ENCODE data around the gene RAB36.
A peak's percentile ranks its signal among the peaks of the same experiment; 100 is the strongest.

Gene RAB36

DNA sequence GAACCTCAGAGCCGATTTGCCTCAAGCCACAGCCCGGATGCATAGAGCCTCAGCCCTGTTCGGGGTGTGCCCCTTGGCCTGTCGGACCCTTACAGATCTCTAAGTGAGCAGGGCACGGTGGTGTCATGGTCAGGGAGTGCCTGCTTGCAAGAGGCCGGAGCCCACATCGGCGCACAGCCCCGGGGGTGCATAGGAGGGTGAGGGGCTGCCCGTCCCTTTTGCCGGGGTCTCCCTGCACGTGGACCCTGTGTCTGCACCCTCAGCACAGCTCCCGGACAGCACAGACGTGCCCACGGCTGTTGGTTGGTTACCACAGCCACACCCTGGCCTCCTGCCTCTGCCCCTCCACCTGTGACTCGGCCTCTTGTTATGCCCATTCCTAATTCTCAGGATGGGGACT, 6.5 kb downstream of the RAB36 start:
- DNase-seq (ENCODE audit: low spot score in 2 of 2) (no peak), ATAC-seq (replicated peaks; ENCODE audit: extremely low read depth, poor library complexity, severe bottlenecking) (no peak)
- Mint-ChIP-seq H3K9me3 (no peaks in the 10 kb centered on the region), H3K36me3 (ENCODE audit: insufficient read depth) (peaks cover 2% of the 10 kb centered on the region), H3K4me1 (peaks cover 32% of the 10 kb centered on the region), H3K27ac (ENCODE audit: low read depth) (no peak overlapping the region), H3K27me3 (no peaks in the 10 kb centered on the region), H3K4me3 (no peak overlapping the region)

DNA sequence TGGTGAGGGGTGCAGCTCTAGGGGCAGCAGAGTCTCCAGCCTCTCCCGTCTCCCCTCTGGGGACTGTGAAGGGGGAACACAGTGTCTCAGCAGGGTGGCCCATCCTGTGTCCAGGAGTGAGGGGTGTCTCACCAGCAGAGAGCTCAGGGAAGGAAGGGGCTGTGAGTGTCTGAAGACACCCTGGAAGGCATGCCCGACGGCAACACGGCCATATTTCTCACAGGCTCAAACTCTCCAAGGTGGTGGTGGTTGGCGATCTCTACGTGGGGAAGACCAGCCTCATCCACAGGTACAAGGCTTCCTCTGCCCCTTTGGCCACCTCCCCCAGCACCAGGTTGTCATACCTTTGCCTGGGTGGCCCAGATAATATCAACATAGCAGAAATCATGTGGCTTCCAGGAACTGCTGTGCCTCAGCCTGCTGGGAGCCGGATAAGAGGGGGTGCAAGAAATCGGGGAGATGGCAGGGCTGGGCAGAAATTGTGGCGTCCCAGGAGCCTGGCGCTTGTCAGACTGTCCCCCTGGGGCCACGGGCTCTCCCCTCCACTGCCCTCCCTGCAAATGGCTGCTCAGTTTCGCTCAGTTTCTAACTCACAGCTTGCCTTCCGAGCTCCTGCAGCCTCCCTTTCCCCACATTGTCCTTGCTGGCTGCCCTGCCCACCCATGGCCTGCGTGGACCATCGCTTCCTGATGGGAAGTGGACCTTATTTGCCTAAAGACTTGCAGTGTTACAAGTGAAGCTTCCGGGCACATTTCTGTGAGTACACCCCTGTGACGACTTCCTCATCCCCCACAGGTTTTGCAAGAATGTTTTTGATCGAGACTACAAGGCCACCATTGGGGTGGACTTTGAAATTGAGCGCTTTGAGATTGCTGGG, 7.2 kb downstream of the RAB36 start:
- no peak for DNase-seq (ENCODE audit: low spot score in 2 of 2)
- H3K27ac Mint-ChIP-seq (ENCODE audit: low read depth): no peak overlapping the region
- no peak overlapping the region for H3K4me3 Mint-ChIP-seq
- no peaks in the 10 kb centered on the region for H3K9me3 Mint-ChIP-seq
- peaks cover 29% of the 10 kb centered on the region for H3K4me1 Mint-ChIP-seq
- H3K27me3 Mint-ChIP-seq: no peaks in the 10 kb centered on the region
- ATAC-seq (replicated peaks; ENCODE audit: extremely low read depth, poor library complexity, severe bottlenecking): no peak
- H3K36me3 Mint-ChIP-seq (ENCODE audit: insufficient read depth): no peaks in the 10 kb centered on the region

DNA sequence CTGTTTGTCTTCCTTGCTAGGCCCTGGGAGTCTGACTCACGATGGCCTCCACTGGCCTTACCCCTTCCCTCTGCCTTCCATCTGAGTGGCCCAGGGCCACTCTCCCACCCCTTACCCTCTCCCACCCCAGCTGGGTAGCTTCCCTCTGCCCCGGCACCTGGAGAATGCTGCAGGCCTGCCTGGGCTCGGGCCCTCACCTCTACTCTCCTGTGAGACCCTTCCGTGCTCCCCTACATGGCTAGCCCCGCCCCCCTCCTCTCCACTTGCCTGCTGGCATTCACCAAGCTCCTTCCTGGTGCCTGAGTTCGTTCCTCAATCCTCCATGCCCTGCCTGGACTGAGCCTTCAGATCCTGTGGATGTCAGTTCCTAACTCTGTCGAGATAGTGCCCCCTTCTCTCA, 8.7 kb downstream of the RAB36 start:
- Mint-ChIP-seq H3K4me3 (no peak overlapping the region), H3K9me3 (no peaks in the 10 kb centered on the region), H3K27ac (ENCODE audit: low read depth) (peak overlapping the region; percentile 86), H3K27me3 (no peaks in the 10 kb centered on the region), H3K36me3 (ENCODE audit: insufficient read depth) (no peaks in the 10 kb centered on the region), H3K4me1 (peaks cover 26% of the 10 kb centered on the region)
- DNase-seq (ENCODE audit: low spot score in 2 of 2) (no peak), ATAC-seq (replicated peaks; ENCODE audit: extremely low read depth, poor library complexity, severe bottlenecking) (no peak)

DNA sequence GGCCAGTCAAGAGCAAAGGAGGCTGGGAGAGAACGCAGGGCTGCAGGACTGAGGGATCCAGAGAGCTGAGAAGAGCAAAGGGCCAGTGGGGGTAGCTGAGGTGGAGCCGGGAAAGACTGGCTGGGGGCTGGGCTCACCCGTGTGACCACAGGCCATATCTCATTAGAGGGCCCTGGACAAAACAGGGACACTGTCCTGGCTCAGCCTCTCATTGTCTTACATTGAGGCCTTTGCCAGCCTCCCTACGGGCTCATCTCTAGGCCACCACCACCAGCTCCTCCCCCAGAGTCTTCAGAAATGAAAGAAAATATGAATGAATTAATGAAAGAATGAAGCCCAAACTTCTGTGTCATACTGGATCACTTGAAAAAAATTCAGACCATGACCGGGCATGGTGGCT, 9.2 kb downstream of the RAB36 start:
- H3K9me3 Mint-ChIP-seq: no peaks in the 10 kb centered on the region

DNA sequence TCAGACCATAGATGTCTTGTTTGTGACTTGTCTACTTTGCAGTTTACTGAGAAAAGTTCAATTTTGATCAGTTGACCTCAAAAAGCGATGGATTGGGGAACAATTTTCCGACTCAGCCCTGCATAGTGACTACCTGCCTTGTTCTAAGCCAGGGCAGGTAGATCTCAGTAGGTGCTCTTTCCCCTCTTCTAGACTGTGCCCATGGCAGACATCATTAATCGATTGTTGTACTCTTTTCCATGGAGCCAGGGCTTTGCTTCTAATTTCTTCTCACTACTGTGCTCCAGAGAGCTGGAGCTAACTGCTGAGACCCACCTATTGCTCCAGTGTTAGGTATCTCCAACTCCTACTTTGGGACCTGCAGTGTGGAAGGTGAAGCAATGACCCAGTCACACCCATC, 9.9 kb downstream of the RAB36 start:
- Mint-ChIP-seq H3K4me3 (no peak overlapping the region), H3K27me3 (no peaks in the 10 kb centered on the region), H3K36me3 (ENCODE audit: insufficient read depth) (no peaks in the 10 kb centered on the region), H3K4me1 (peaks cover 26% of the 10 kb centered on the region), H3K27ac (ENCODE audit: low read depth) (no peak overlapping the region), H3K9me3 (no peaks in the 10 kb centered on the region)
- ATAC-seq (replicated peaks; ENCODE audit: extremely low read depth, poor library complexity, severe bottlenecking) (no peak), DNase-seq (ENCODE audit: low spot score in 2 of 2) (no peak)

More for the DNA sequence above, 9.2 kb downstream of the RAB36 start:
- ATAC-seq (replicated peaks; ENCODE audit: extremely low read depth, poor library complexity, severe bottlenecking): no peak
- Mint-ChIP-seq H3K27ac (ENCODE audit: low read depth) (peak overlapping the region; percentile 86), H3K27me3 (no peaks in the 10 kb centered on the region), H3K36me3 (ENCODE audit: insufficient read depth) (no peaks in the 10 kb centered on the region), H3K4me3 (no peak overlapping the region), H3K4me1 (peaks cover 26% of the 10 kb centered on the region)
- no peak for DNase-seq (ENCODE audit: low spot score in 2 of 2)

DNA sequence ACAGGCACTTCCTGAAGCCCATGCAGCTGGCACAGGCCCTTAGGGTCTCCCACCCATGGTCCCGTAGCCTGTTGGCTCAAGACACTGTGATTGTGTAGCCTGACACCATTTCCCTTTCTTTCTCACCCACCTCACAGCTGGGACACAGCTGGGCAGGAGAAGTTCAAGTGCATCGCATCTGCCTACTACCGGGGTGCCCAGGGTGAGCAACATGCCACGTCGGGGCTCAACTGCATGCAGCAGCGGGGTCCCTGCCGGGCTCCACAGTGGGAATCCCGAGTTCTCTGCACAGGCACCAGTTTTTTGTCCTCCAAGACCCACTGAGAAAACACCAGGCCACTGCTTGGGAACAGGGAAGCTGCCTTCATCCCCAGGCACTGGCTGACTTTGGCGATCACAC, 10.6 kb downstream of the RAB36 start:
- Mint-ChIP-seq H3K9me3 (no peaks in the 10 kb centered on the region), H3K4me3 (no peak overlapping the region), H3K4me1 (peaks cover 26% of the 10 kb centered on the region), H3K27me3 (no peaks in the 10 kb centered on the region), H3K36me3 (ENCODE audit: insufficient read depth) (no peaks in the 10 kb centered on the region), H3K27ac (ENCODE audit: low read depth) (no peak overlapping the region)
- ATAC-seq (replicated peaks; ENCODE audit: extremely low read depth, poor library complexity, severe bottlenecking) (no peak), DNase-seq (ENCODE audit: low spot score in 2 of 2) (no peak)

DNA sequence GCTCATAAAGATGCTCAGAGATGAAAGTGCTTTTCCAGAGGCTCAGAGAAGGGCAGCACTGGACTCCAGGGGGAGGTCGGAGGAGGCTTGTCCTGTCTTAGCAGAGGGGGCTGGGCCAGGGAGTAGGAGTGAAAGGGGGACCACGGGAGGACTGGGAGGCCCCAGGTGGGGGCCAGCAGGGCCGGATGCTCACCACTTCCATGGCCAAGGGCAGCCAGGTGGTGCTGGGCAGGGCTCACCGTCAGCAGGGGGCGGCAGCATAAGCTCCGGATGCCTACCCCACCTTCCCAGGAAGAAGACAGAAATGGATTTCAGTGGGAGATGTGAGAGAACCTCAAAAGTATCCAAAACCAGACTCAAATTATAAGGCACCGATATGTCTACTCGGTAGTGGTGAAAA, 11.0 kb downstream of the RAB36 start:
- DNase-seq (ENCODE audit: low spot score in 2 of 2): no peak
- Mint-ChIP-seq H3K27ac (ENCODE audit: low read depth) (no peak overlapping the region), H3K27me3 (no peaks in the 10 kb centered on the region), H3K9me3 (no peaks in the 10 kb centered on the region), H3K4me1 (peaks cover 26% of the 10 kb centered on the region), H3K4me3 (no peak overlapping the region), H3K36me3 (ENCODE audit: insufficient read depth) (no peaks in the 10 kb centered on the region)
- ATAC-seq (replicated peaks; ENCODE audit: extremely low read depth, poor library complexity, severe bottlenecking): no peak

DNA sequence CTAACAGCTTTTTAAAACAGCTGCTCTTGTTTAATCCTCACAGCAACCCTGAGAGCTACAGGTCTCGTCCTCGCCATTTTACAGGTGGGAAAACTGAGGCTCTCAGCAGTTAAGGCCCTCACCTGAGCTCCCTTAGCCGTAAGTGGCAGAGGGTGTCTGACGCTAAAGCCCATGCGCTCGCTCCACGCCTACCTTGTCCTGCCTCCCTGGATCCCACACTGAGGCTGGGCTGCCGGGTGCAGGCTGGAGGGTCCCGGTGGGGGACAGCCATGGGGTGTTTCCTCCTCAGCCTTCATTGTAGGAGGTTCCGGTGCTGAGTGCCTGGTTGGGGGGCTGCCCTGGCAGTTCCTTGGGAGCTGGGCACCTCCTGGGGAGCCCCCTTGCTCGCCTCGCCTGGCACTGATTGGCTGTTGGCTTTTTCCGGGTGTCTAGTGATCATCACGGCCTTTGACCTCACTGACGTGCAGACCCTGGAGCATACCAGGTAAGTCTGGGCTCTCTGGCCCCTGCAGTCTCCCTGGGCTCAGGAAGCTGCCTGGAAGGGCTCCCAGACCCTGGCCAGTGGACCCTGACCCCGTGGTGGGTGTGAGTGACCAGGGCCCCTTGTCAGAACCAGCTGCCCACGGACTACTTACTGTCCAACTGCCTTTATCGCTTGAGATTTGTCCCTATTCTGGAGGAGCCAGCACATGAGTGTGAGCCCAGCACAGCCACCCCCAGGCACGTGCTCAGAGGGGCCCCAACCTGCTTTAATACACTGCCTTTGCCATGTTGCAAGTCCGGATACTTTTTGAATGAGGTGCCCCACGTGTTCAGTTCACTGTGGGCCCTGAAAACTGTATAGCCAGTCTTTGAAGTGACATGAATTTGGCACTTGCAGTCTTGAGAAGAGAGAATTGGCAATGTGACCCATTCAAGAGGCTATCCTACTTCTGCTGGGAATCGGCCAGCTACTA, 12.6 kb downstream of the RAB36 start:
- Mint-ChIP-seq H3K36me3 (ENCODE audit: insufficient read depth) (peaks cover 4% of the 10 kb centered on the region), H3K4me1 (peaks cover 24% of the 10 kb centered on the region), H3K4me3 (no peak overlapping the region), H3K27me3 (no peaks in the 10 kb centered on the region), H3K9me3 (no peaks in the 10 kb centered on the region), H3K27ac (ENCODE audit: low read depth) (no peak overlapping the region)
- DNase-seq (ENCODE audit: low spot score in 2 of 2) (no peak), ATAC-seq (replicated peaks; ENCODE audit: extremely low read depth, poor library complexity, severe bottlenecking) (no peak)

DNA sequence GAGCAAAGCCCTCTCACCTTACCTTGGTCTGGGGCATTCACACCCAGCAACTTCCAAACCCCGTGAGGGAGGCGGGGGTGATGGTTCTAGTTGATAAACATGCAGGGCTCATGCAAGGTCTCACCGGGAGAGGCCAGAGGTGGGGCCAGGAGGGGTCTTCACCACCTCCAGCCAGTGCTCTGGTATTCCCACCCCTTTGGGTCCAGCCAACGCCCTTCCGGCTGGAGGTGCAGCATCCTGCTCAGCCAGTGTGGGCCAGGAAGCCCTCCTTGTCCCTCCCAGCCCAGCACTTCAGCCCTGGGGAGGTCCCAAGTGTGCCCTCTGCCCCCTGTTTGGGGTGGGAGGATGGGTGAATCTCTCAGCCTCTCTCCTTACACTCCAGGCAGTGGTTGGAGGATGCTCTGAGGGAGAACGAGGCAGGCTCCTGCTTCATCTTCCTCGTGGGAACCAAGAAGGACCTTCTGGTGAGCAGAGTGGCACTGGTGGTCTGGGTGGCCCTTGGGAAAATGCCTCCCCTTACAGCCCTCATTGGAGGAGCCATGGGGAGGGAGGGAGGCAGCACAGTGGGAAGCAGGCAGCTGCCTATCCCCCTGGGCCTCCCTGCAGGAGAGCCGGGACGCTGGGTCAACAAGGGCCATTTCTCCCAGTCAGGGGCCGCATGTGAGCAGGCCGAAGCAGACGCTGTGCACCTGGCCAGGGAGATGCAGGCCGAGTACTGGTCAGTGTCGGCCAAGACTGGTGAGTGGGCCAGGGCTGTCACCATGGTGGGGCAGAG, 13.4 kb downstream of the RAB36 start:
- Mint-ChIP-seq H3K4me1 (peaks cover 15% of the 10 kb centered on the region), H3K36me3 (ENCODE audit: insufficient read depth) (peaks cover 4% of the 10 kb centered on the region), H3K27me3 (no peaks in the 10 kb centered on the region), H3K27ac (ENCODE audit: low read depth) (no peak overlapping the region), H3K9me3 (no peaks in the 10 kb centered on the region), H3K4me3 (no peak overlapping the region)
- ATAC-seq (replicated peaks; ENCODE audit: extremely low read depth, poor library complexity, severe bottlenecking) (no peak), DNase-seq (ENCODE audit: low spot score in 2 of 2) (no peak)

DNA sequence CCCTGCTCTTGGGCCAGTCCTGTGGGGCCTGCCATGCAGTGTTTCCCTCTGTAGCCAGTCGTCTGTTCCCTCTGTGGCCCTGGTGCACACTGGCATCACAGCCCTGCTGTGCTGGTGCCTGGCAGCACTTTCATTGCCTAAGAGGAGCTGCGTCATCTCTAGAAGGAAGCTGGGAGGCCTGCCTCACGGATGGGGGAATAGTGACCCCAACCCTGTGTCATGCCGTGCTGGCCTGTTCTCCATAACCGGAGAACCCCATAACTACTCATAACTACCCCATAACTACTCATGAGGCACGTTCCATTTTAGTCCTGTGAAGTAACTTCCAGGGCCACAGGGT, 14.0 kb downstream of the RAB36 start:
- Mint-ChIP-seq H3K9me3 (no peaks in the 10 kb centered on the region), H3K36me3 (ENCODE audit: insufficient read depth) (peaks cover 4% of the 10 kb centered on the region), H3K27ac (ENCODE audit: low read depth) (no peak overlapping the region), H3K4me1 (peaks cover 9% of the 10 kb centered on the region), H3K4me3 (no peak overlapping the region), H3K27me3 (no peaks in the 10 kb centered on the region)
- ATAC-seq (replicated peaks; ENCODE audit: extremely low read depth, poor library complexity, severe bottlenecking) (no peak), DNase-seq (ENCODE audit: low spot score in 2 of 2) (no peak)

DNA sequence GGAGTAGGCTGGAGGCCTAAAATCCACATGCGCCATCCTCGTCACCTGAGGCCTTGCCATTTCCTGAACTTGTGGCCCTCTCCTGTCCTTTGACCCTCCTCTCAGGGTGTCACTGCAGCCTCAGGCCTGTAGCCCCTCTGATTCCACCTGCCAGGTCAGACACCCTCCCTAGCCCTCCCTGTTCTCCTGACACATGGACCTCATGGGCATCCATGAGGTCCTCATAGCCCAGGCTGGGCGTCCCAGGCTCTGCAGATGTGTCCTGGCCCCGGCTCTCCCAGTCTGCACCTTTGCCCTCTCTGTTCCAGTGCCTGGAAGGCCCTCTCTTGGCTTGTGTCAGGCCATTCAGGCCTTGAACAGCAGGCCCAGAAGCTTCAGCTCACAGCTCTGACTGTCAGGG, 15.8 kb downstream of the RAB36 start:
- Mint-ChIP-seq H3K27me3 (no peaks in the 10 kb centered on the region), H3K36me3 (ENCODE audit: insufficient read depth) (peaks cover 4% of the 10 kb centered on the region), H3K4me1 (no peaks in the 10 kb centered on the region), H3K9me3 (no peaks in the 10 kb centered on the region), H3K27ac (ENCODE audit: low read depth) (no peak overlapping the region), H3K4me3 (no peak overlapping the region)
- no peak for ATAC-seq (replicated peaks; ENCODE audit: extremely low read depth, poor library complexity, severe bottlenecking)
- no peak for DNase-seq (ENCODE audit: low spot score in 2 of 2)

DNA sequence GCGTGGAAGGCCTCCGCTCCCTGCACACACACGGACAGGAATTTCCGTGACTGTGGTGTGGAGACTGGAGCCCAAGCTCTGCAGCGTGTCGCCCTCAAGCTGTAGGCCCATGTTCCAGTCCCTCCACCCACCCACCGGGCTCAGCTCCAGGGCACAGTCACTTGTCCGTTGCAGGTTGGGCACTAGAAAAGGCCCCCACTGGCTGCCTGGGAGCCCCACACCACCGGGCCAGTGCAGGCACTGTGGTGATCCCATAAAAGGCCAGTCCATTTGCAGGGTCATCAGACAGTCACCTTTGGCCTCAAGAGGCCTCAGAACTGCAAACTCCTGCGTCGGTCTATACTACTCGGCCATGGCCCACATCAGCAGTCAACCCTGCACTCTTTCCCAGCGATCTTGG, 16.3 kb downstream of the RAB36 start:
- Mint-ChIP-seq H3K9me3 (no peaks in the 10 kb centered on the region), H3K4me3 (no peak overlapping the region), H3K27ac (ENCODE audit: low read depth) (no peak overlapping the region), H3K36me3 (ENCODE audit: insufficient read depth) (peaks cover 4% of the 10 kb centered on the region), H3K4me1 (no peaks in the 10 kb centered on the region), H3K27me3 (no peaks in the 10 kb centered on the region)
- no peak for ATAC-seq (replicated peaks; ENCODE audit: extremely low read depth, poor library complexity, severe bottlenecking)
- no peak for DNase-seq (ENCODE audit: low spot score in 2 of 2)
